Esophagus squamous epithelium (tissue), 5 donors: ENCODE results near the gene HILPDA. TPM values are rescaled to one million over a fixed set of nuclear protein-coding genes. Genes with fewer than 3 reads are reported as not detected.

Experiments
- DNase-seq: peaks from one replicate; lab custom pipeline; 2025; lab: John Stamatoyannopoulos, UW
- H3K27ac ChIP-seq, 4 donors: fragments of 200-600 bp; sonication (generic); one replicate each; pipeline ENCODE4 v1.5.1; 2016 to 2019; ENCODE audit warnings: mild to moderate bottlenecking in 1 of 4
- H3K27me3 ChIP-seq, 4 donors: fragments of 200-600 bp; sonication (generic); 1 replicate in 3 of 4; 2 replicates in 1 of 4; pipeline versions ENCODE4 v1.5.1 to v1.6.0; 2017 to 2021; ENCODE audit warnings: antibody characterized with exemption in 1 of 4
- H3K36me3 ChIP-seq, 3 donors: fragments of 200-600 bp; sonication (generic); one replicate each; pipeline ENCODE4 v1.5.1; 2016 to 2019
- H3K4me1 ChIP-seq, 3 donors: fragments of 200-600 bp; sonication (generic); one replicate each; pipeline ENCODE4 v1.5.1; 2017 to 2019
- H3K4me3 ChIP-seq, 4 donors: fragments of 200-600 bp; sonication (generic); 1 replicate in 3 of 4; 2 replicates in 1 of 4; pipeline ENCODE4 v1.5.1; 2016 to 2019; ENCODE audit warnings: mild to moderate bottlenecking in 2 of 4, moderate library complexity in 1 of 4
- H3K9me3 ChIP-seq, 3 donors: fragments of 200-600 bp; sonication (generic); one replicate each; pipeline ENCODE4 v1.5.1; 2016 to 2019
- CTCF ChIP-seq, 6 experiments: fragments of 450-650 bp in 4 of 6; fragments of 200-600 bp in 2 of 6; sonication (generic) in 2 of 6; IDR thresholded peaks; one replicate each; pipeline ENCODE4 v1.5.1; 2016 to 2019; ENCODE audit warnings: antibody characterized with exemption in 6 of 6, mild to moderate bottlenecking in 4 of 6, moderate library complexity in 4 of 6
- POLR2A ChIP-seq, 4 donors: fragments of 450-650 bp; IDR thresholded peaks; one replicate each; pipeline ENCODE4 v1.6.1; 2017; ENCODE audit warnings: antibody characterized with exemption in 4 of 4, mild to moderate bottlenecking in 4 of 4, moderate library complexity in 3 of 4
- WGBS, 2 donors: methylation state at CpG; one replicate each; pipeline ENCODE4 v1.1.5; 2018; 5-methylcytosine and 5-hydroxymethylcytosine counted together
- intact Hi-C: fragments of 100-400 bp; cut with DNase I; formaldehyde crosslinking; loops from one replicate; pipeline ENCODE4 v1.15.0; 2022
- total RNA-seq, 4 donors: library from RNA; depleted of rRNA; stranded (reverse); fragments of >200 nt; gene quantifications; one replicate each; pipeline ENCODE4 v1.1.0, GENCODE V29; 2016
- donor health status: DM: yes; HTN: yes; CAD: no.

Gene HILPDA
- total RNA-seq, 4 donors from 2014 or later, result 17.6 to 53.0 (median 21.9) TPM

- TF ChIP-seq POLR2A (IDR thresholded peaks at IDR 0.05), result no peak
- no peak for TF ChIP-seq CTCF (IDR thresholded peaks at IDR 0.05)
- intact Hi-C loops, result no loop called here
- 86 to 91% methylated on average over 3 of the region's 3 CpGs for WGBS, 2 donors
- Histone ChIP-seq H3K36me3 (no peaks in the 10 kb centered on the region), H3K27ac (no peak overlapping the region), H3K4me1 (no peaks in the 10 kb centered on the region), H3K9me3 (no peaks in the 10 kb centered on the region), H3K27me3 (peaks cover 0 to 4% (median 0%) of the 10 kb centered on the region in 4 donors), H3K4me3 (no peak overlapping the region)
- DNase-seq, result no peak
Observed at GRCh38 chr7:128417071-128417470, 38.6 kb upstream of the HILPDA start.

- H3K4me3 ChIP-seq, result no peak overlapping the region
- peaks cover 0 to 8% (median 0%) of the 10 kb centered on the region in 3 donors for H3K4me1 ChIP-seq
- H3K27me3 ChIP-seq, result no peaks in the 10 kb centered on the region
- no peaks in the 10 kb centered on the region for H3K36me3 ChIP-seq
- DNase-seq, result no peak
- TF ChIP-seq POLR2A (IDR thresholded peaks at IDR 0.05) (no peak), CTCF (IDR thresholded peaks at IDR 0.05) (no peak)
- 84 to 93% methylated on average over 7 of the region's 7 CpGs for WGBS, 2 donors
- intact Hi-C loops, result no loop called here
- no peaks in the 10 kb centered on the region for H3K9me3 ChIP-seq
- H3K27ac ChIP-seq, result no peak overlapping the region
Observed at GRCh38 chr7:128419257-128419656, 36.4 kb upstream of the HILPDA start.

GRCh38 chr7:128420773-128421172 is 34.9 kb upstream of the HILPDA start:
- no peaks in the 10 kb centered on the region for H3K27me3 ChIP-seq
- H3K27ac ChIP-seq, result no peak overlapping the region
- H3K4me3 ChIP-seq, result no peak overlapping the region
- TF ChIP-seq POLR2A (IDR thresholded peaks at IDR 0.05), result no peak
- TF ChIP-seq CTCF (IDR thresholded peaks at IDR 0.05), result no peak
- peaks cover 0 to 8% (median 0%) of the 10 kb centered on the region in 3 donors for H3K4me1 ChIP-seq
- WGBS, 2 donors, result 91% methylated on average over 1 of the region's 1 CpG; no CpG with 5 or more reads in 1 of the 2 donors
- no peaks in the 10 kb centered on the region for H3K9me3 ChIP-seq
- no peaks in the 10 kb centered on the region for H3K36me3 ChIP-seq
- DNase-seq, result no peak
- intact Hi-C loops, result no loop called here

GRCh38 chr7:128421384-128421783 is 34.3 kb upstream of the HILPDA start:
- H3K27me3 ChIP-seq, result no peaks in the 10 kb centered on the region
- no peak overlapping the region for H3K4me3 ChIP-seq
- H3K27ac ChIP-seq, result no peak overlapping the region
- no peaks in the 10 kb centered on the region for H3K9me3 ChIP-seq
- intact Hi-C loops, result no loop called here
- WGBS, 2 donors, result 71 to 86% methylated on average over 1 of the region's 1 CpG
- H3K4me1 ChIP-seq, result peaks cover 0 to 8% (median 0%) of the 10 kb centered on the region in 3 donors
- DNase-seq, result no peak
- H3K36me3 ChIP-seq, result no peaks in the 10 kb centered on the region
- TF ChIP-seq POLR2A (IDR thresholded peaks at IDR 0.05), result no peak
- no peak for TF ChIP-seq CTCF (IDR thresholded peaks at IDR 0.05)

GRCh38 chr7:128422037-128422436 is 33.6 kb upstream of the HILPDA start:
- H3K9me3 ChIP-seq, result no peaks in the 10 kb centered on the region
- peaks cover 0 to 8% (median 0%) of the 10 kb centered on the region in 3 donors for H3K4me1 ChIP-seq
- no peaks in the 10 kb centered on the region for H3K36me3 ChIP-seq
- H3K27me3 ChIP-seq, result no peaks in the 10 kb centered on the region
- no peak overlapping the region for H3K4me3 ChIP-seq
- no peak for DNase-seq
- no peak overlapping the region for H3K27ac ChIP-seq
- TF ChIP-seq POLR2A (IDR thresholded peaks at IDR 0.05), result no peak
- no peak for TF ChIP-seq CTCF (IDR thresholded peaks at IDR 0.05)
- intact Hi-C loops, result no loop called here
- 71 to 74% methylated on average over 1 of the region's 1 CpG for WGBS, 2 donors
